K562 (cell line): ENCODE data around the gene DHRS7C. TPM values are rescaled to one million over a fixed set of nuclear protein-coding genes. Genes with fewer than 3 reads are reported as not detected.

Experiments used
- ATAC-seq: fragments of 200-7000 bp; cut with Tn5 transposase; 3 replicates; pipeline ENCODE4 v1.9.1; 2020; ENCODE audit warnings: moderate library complexity
- BruUV-seq: library from RNA; stranded (reverse); fragments of 400-500 nt; replicated peaks from 2 replicates; lab custom pipeline; 2021; lab: Mats Ljungman, UMichigan
- CTCF ChIA-PET: fragments of 300-600 bp; formaldehyde crosslinking; extraction: SDS; loops from one replicate; lab custom pipeline; 2021; ENCODE audit warnings: low intra/inter-chr PET ratio; lab: Yijun Ruan, JAX
- POLR2A ChIA-PET: fragments of 300-600, 350-650 bp; sonication (Branson Sonifier 250); formaldehyde crosslinking; extraction: SDS; loops from one replicate; lab custom pipeline; 2021; ENCODE audit warnings: antibody characterized with exemption, inconsistent platforms; lab: Yijun Ruan, JAX
- DNase-seq, 4 experiments: peaks; one replicate each; pipeline versions ENCODE4 v3.0.0 to v3.0.0-alpha.2; 2011 to 2018; ENCODE audit warnings: low spot score in 3 of 4, mixed read lengths in 3 of 4; ENCODE audit errors: extremely low read depth in 1 of 4
- FAIRE-seq: peaks from 2 replicates; lab custom pipeline; 2011; peaks lifted over from hg19 to GRCh38; lab: Jason Lieb, UNC
- H2AFZ ChIP-seq: 2 replicates; pipeline ENCODE4 v1.6.0; 2011; ENCODE audit warnings: low read depth, low read length, control low read depth, inconsistent platforms
- H3K27ac ChIP-seq: fragments of 200-600 bp; 3 replicates; pipeline ENCODE4 v1.8.0; 2011; ENCODE audit warnings: low read depth, mild to moderate bottlenecking, control low read depth, inconsistent platforms, low read length, moderate library complexity, mixed read lengths; ENCODE audit errors: extremely low read depth
- H3K27me3 ChIP-seq, 2 experiments: fragments of 300-600 bp in 1 of 2; 2 replicates in 1 of 2; 3 replicates in 1 of 2; pipeline versions ENCODE4 v1.6.0 to v1.8.0; 2011; ENCODE audit warnings: inconsistent platforms in 2 of 2, low read length in 2 of 2, mild to moderate bottlenecking in 1 of 2, mixed read lengths in 1 of 2, moderate library complexity in 1 of 2; ENCODE audit not compliant: control insufficient read depth in 2 of 2, insufficient read depth in 2 of 2
- H3K36me3 ChIP-seq: fragments of 300-600 bp; 3 replicates; pipeline ENCODE4 v1.8.0; 2011; ENCODE audit warnings: mild to moderate bottlenecking, low read length, inconsistent platforms; ENCODE audit not compliant: control insufficient read depth, insufficient read depth
- H3K4me1 ChIP-seq, 2 experiments: fragments of 200-600 bp in 1 of 2; replicated peaks in 1 of 2; 2 replicates in 1 of 2; 3 replicates in 1 of 2; pipeline versions ENCODE4 v1.5.1 to v1.8.0; 2011; ENCODE audit warnings: inconsistent platforms in 2 of 2, low read length in 2 of 2, mild to moderate bottlenecking in 1 of 2, mixed read lengths in 1 of 2, moderate library complexity in 1 of 2; ENCODE audit not compliant: control insufficient read depth in 2 of 2, insufficient read depth in 2 of 2
- H3K4me2 ChIP-seq: 2 replicates; pipeline ENCODE4 v1.6.1; 2011; ENCODE audit warnings: low read length, control low read depth, inconsistent platforms, mixed read lengths; ENCODE audit not compliant: insufficient read depth
- H3K4me3 ChIP-seq: fragments of 200-600 bp; sonication (generic), shearing (Covaris generic); 2 replicates; pipeline ENCODE4 v1.5.1; 2016; ENCODE audit warnings: control low read depth, inconsistent platforms
- H3K79me2 ChIP-seq: fragments of 200-600 bp; 3 replicates; pipeline ENCODE4 v1.8.0; 2011; ENCODE audit warnings: low read length, inconsistent platforms; ENCODE audit not compliant: control insufficient read depth, insufficient read depth
- H3K9ac ChIP-seq, 2 experiments: 2 replicates each; pipeline versions ENCODE4 v1.6.0 to v1.6.1; 2011; ENCODE audit warnings: low read depth in 2 of 2, low read length in 2 of 2, control low read depth in 1 of 2, inconsistent platforms in 1 of 2, mild to moderate bottlenecking in 1 of 2, mixed read lengths in 1 of 2; ENCODE audit not compliant: insufficient read depth in 1 of 2
- H3K9me1 ChIP-seq: one replicate; pipeline ENCODE4 v1.6.0; 2011; ENCODE audit warnings: inconsistent platforms, mild to moderate bottlenecking, low read length, moderate library complexity; ENCODE audit not compliant: control insufficient read depth, insufficient read depth
- H3K9me3 ChIP-seq: replicated peaks from 2 replicates; pipeline ENCODE4 v1.5.1; 2011; ENCODE audit warnings: low read depth, low read length, inconsistent platforms; ENCODE audit not compliant: control insufficient read depth, insufficient read depth
- H4K20me1 ChIP-seq: replicated peaks from 2 replicates; pipeline ENCODE4 v1.6.1; 2011; ENCODE audit warnings: low read length, inconsistent platforms, mixed read lengths; ENCODE audit not compliant: control insufficient read depth, insufficient read depth
- WGBS: fragments of 100-300 bp; shearing (Covaris generic); methylation state at CpG from one replicate; pipeline ENCODE4 v1.1.6; 2016; ENCODE audit warnings: low coverage, mixed read lengths; ENCODE audit not compliant: insufficient coverage; ENCODE audit errors: missing lambda C conversion rate; 5-methylcytosine and 5-hydroxymethylcytosine counted together
- in situ Hi-C: fragments of 300-500 bp; cut with MboI; formaldehyde crosslinking; loops from 4 replicates; pipeline ENCODE4 v1.15.0; 2018; ENCODE audit warnings: inconsistent platforms, mixed read lengths
- intact Hi-C: fragments of 100-400 bp; cut with micrococcal nuclease; formaldehyde crosslinking; loops from 2 replicates; pipeline ENCODE4 v1.14.2; 2022
- polyA plus RNA-seq, 8 experiments: library from polyadenylated mRNA; depleted of rRNA in 4 of 8; stranded (reverse) in 5 of 8; unstranded in 3 of 8; fragments of >200 nt; fragmentation: Nextera tagmentation in 2 of 8; fragmentation: Illumina TruSeq in 1 of 8; extraction: Ambion mirVana in 2 of 8; extraction: Trizol in 1 of 8; gene quantifications; 2 replicates each; pipeline versions ENCODE4 v1.2.1 to v1.2.3, GENCODE V29; 2011 to 2014; ENCODE audit warnings: inconsistent platforms in 1 of 8, missing spikeins in 1 of 8
- total RNA-seq, 7 experiments: library from RNA; depleted of rRNA in 6 of 7; stranded (reverse); fragments of >200 nt in 6 of 7; fragmentation: Illumina TruSeq in 2 of 7; extraction: Trizol in 2 of 7; gene quantifications; 2 replicates each; pipeline versions ENCODE4 v1.2.1 to v1.2.3, GENCODE V29; 2011 to 2021; ENCODE audit warnings: low replicate concordance in 1 of 7
- TF ChIP-seq, protein P1 (sequence below): fragments of 450-650 bp; IDR thresholded peaks from 2 replicates; pipeline ENCODE4 v1.7.1; 2018; ENCODE audit warnings: mild to moderate bottlenecking, low read depth; ENCODE audit not compliant: partially characterized antibody
- TF ChIP-seq, protein P2 (sequence below), 3 experiments: IDR thresholded peaks in 2 of 3; conservative IDR thresholded peaks in 1 of 3; 2 replicates each; pipeline ENCODE4 v1.5.1; 2011 to 2012; ENCODE audit warnings: low read length in 3 of 3, mild to moderate bottlenecking in 3 of 3, control low read depth in 2 of 3, improper control_type of control experiment in 1 of 3, inconsistent platforms in 1 of 3, low read depth in 1 of 3, mixed read lengths in 1 of 3, moderate library complexity in 1 of 3; ENCODE audit not compliant: insufficient read depth in 2 of 3

Gene DHRS7C
- total and polyA plus RNA-seq, 9 of the 15 experiments (the other 6 are each of a cell fraction or from before 2014, with no cell fraction given), result not detected

DNA sequence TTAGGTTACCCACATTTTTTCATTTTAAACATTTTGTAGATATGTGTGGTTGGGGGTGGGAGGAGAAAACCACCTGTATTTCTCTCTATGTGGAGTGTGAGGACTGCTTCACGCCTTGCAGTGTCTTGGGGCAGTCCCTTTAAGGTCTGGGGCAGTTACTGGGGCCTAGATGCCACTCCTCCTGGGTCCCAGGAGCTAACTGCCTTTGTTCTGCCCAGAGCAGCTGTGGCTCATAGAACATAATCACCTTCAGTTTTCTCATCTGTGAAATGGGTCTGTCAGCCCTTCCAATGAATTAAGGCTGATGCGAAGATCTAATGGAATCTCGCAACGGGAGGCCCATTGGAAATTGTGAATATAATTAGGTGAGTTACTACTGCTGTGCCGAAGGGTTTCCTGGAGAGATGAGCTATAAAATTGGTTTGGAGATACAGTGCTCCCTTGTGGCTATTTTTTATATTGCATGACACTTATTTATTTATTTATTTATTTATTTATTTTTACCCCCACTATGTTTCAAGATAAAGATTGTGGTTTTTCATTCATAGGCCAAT is 22.9 kb downstream of the DHRS7C start:
- no TSS peak for BruUV-seq
- Histone ChIP-seq H3K79me2 (no peaks in the 10 kb centered on the region), H3K4me3 (no peak overlapping the region), H3K9ac (no peak overlapping the region), H3K9me1 (no peaks in the 10 kb centered on the region), H3K27ac (no peak overlapping the region), H3K27me3 (peaks cover 0 to 18% of the 10 kb centered on the region in 2 experiments; a peak in 2 of 5 replicates), H3K9me3 (no peaks in the 10 kb centered on the region), H3K4me2 (no peak overlapping the region), H4K20me1 (no peaks in the 10 kb centered on the region), H3K4me1 (no peaks in the 10 kb centered on the region), H2AFZ (no peak overlapping the region), H3K36me3 (no peaks in the 10 kb centered on the region)
- POLR2A ChIA-PET, result interaction anchor here (1.0 kb wide), 1 partner anchor 40 kb away, joined by 3 read pairs; no protein-coding TSS in a partner anchor
- WGBS, result 2% methylated on average over 5 of the region's 5 CpGs
- FAIRE-seq, result no peak
- intact Hi-C loops, result no loop called here
- TF ChIP-seq, protein P1, sequence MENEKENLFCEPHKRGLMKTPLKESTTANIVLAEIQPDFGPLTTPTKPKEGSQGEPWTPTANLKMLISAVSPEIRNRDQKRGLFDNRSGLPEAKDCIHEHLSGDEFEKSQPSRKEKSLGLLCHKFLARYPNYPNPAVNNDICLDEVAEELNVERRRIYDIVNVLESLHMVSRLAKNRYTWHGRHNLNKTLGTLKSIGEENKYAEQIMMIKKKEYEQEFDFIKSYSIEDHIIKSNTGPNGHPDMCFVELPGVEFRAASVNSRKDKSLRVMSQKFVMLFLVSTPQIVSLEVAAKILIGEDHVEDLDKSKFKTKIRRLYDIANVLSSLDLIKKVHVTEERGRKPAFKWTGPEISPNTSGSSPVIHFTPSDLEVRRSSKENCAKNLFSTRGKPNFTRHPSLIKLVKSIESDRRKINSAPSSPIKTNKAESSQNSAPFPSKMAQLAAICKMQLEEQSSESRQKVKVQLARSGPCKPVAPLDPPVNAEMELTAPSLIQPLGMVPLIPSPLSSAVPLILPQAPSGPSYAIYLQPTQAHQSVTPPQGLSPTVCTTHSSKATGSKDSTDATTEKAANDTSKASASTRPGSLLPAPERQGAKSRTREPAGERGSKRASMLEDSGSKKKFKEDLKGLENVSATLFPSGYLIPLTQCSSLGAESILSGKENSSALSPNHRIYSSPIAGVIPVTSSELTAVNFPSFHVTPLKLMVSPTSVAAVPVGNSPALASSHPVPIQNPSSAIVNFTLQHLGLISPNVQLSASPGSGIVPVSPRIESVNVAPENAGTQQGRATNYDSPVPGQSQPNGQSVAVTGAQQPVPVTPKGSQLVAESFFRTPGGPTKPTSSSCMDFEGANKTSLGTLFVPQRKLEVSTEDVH, result no peak
- TF ChIP-seq, protein P2, sequence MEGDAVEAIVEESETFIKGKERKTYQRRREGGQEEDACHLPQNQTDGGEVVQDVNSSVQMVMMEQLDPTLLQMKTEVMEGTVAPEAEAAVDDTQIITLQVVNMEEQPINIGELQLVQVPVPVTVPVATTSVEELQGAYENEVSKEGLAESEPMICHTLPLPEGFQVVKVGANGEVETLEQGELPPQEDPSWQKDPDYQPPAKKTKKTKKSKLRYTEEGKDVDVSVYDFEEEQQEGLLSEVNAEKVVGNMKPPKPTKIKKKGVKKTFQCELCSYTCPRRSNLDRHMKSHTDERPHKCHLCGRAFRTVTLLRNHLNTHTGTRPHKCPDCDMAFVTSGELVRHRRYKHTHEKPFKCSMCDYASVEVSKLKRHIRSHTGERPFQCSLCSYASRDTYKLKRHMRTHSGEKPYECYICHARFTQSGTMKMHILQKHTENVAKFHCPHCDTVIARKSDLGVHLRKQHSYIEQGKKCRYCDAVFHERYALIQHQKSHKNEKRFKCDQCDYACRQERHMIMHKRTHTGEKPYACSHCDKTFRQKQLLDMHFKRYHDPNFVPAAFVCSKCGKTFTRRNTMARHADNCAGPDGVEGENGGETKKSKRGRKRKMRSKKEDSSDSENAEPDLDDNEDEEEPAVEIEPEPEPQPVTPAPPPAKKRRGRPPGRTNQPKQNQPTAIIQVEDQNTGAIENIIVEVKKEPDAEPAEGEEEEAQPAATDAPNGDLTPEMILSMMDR (IDR thresholded peaks at IDR 0.05 in 2 of 3, conservative IDR thresholded peaks at IDR 0.05 in 1 of 3; ENCODE audit: insufficient read depth in 2 of 3, low read depth in 1 of 3, low read length in 3 of 3), result peak in 1 of 3 experiments; percentile 53; a peak in 2 of 6 replicates
- DNase-seq, result peak; percentile 20 to 25 (median 21)
- in situ Hi-C loops, result no loop called here
- ATAC-seq, result no peak
- CTCF ChIA-PET, result interaction anchor here (0.9 to 1.2 kb wide), 2 partner anchors 37 to 39 kb away, joined by 3 to 4 read pairs; no protein-coding TSS in a partner anchor
